GM12872 (cell line): ENCODE results near the gene SLC2A2.
A peak's percentile ranks its signal among the peaks of the same experiment; 100 is the strongest.

Experiments used
- TF ChIP-seq, protein P1 (sequence below): IDR thresholded peaks from 3 replicates; pipeline ENCODE4 v1.5.1; 2011; ENCODE audit warnings: low read depth, mild to moderate bottlenecking, low read length, moderate library complexity; ENCODE audit not compliant: insufficient read depth

SLC2A2 gene

DNA sequence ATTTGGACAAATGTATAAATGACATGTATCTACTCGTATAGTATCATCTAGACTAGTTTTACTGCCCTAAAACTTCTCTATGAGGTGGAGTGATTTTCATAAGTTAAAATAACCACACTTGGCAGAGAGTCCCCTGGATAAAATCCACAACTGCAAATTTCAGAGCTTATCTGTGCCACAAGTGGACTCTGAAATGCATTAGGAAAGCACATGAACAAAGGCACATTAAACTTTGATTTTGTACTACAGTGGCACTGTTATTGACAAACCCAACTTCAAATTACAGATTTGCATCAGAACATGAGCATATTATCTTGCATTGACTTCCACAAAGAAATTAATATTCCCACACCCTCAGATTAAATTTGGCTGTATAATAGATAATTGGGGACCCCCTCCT is 60.0 kb downstream of the SLC2A2 start:
- TF ChIP-seq, protein P1, sequence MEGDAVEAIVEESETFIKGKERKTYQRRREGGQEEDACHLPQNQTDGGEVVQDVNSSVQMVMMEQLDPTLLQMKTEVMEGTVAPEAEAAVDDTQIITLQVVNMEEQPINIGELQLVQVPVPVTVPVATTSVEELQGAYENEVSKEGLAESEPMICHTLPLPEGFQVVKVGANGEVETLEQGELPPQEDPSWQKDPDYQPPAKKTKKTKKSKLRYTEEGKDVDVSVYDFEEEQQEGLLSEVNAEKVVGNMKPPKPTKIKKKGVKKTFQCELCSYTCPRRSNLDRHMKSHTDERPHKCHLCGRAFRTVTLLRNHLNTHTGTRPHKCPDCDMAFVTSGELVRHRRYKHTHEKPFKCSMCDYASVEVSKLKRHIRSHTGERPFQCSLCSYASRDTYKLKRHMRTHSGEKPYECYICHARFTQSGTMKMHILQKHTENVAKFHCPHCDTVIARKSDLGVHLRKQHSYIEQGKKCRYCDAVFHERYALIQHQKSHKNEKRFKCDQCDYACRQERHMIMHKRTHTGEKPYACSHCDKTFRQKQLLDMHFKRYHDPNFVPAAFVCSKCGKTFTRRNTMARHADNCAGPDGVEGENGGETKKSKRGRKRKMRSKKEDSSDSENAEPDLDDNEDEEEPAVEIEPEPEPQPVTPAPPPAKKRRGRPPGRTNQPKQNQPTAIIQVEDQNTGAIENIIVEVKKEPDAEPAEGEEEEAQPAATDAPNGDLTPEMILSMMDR = no peak

DNA sequence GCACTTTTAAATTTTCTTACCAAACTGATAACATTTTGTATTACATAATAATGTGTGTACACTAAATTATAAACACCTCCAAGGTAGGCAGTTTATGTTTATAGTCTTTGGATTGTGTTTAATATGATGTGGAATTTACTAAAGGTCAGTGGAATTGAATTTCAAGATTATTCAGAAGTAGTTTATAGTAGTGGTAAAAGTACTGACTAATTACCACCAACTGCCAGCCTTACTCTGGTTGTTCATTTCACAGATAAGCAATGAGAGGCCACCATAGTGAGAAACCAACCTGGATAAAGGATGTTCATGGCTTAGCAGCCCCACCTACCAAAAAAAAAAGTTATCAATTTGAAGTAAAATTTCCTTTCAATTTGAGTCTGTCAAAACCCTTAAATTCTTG is 64.1 kb downstream of the SLC2A2 start:
- TF ChIP-seq, protein P1 = no peak

DNA sequence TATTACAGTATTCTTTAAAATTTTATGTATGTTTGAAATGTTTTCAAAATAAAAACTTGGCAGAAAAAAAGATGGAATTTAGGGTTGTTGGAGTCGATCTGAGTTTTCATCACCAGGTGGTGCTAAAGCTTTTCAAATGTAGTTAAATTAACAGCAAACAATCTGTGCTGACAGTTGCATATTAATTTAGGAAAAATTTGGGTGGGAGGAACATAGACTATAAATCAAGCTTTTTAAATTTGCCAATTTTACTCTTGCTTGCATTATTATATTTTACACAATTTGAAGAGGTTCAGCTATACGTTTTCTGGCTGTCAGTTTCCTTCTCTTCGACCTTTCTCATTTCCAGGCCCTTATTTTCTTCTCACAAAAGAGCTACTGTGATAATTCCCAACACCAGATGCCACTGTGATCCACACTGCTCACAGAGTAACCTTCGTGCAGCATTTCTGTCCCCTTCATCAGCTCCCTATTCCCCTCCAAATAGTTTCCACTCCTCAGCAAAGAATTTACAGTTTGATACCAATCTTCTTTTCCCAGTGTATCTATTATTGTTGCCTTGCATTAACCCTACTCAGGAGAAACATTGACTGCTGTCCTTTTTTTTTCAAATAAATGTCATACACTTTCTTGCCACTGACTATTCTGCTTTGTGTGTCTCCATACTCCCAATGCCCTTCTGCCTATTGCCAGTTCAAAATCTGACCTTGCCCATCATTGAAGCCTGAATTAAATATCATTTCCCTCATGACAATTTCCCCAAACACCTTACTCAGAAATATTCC is 64.7 kb downstream of the SLC2A2 start:
- TF ChIP-seq, protein P1 = peak; percentile 47; the same call in 1 of the 3 replicates

DNA sequence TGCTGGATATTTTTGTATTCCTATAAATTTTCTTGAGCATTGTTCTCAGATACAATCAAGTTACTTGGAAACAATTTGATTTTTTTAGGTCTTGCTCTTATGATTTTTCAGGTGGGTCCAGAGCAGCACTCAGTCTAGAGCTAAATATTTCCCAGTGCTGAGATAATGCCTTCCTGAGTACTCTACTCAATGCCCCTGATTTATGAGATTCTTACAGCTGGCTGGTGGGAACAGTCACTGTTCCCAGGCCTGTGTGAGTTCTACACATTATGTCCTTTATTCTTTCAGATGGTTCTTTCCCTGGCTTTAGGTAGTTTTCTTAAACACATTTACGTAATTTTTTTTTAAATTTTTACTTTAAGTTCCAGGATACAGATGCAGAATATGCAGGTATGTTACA is 67.1 kb downstream of the SLC2A2 start:
- TF ChIP-seq, protein P1 = no peak

DNA sequence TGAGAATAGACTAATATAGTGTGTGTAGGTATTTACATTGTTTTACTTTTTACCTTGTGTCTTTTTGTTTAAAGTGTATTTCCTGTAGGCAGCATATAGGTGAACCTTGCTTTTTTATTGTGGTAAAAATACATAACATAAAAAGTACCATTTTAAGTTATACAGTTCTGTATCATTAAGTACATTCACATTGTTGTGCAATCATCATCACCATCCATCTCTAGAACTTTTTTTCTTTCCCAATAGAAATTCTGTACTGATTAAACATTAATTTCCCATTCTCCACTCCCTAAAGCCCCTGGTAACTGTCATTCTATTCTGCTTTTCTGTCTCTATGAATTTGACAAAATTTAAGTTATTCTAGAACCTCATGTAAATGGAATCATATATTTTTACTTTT is 69.9 kb downstream of the SLC2A2 start:
- TF ChIP-seq, protein P1 = no peak

DNA sequence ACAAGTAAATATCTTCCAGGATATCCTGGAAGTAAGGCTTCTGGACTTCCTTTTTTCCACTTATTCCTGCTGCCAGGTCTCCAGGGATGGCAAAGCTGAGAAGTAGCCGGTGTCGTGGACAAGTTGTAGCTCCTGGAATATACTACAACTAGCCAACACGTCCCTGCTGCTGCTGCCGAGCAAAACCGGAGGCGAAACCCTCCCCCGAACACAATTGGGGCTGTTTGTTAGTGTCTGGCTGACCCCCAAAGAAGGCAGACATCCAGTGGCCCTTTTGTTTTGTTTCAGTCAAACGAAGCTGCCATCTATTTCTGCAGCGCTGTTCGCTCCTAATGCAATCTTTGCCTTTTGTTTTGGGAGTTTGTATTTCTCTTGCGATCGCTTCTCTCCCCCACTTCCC is 72.8 kb downstream of the SLC2A2 start:
- TF ChIP-seq, protein P1 = no peak

DNA sequence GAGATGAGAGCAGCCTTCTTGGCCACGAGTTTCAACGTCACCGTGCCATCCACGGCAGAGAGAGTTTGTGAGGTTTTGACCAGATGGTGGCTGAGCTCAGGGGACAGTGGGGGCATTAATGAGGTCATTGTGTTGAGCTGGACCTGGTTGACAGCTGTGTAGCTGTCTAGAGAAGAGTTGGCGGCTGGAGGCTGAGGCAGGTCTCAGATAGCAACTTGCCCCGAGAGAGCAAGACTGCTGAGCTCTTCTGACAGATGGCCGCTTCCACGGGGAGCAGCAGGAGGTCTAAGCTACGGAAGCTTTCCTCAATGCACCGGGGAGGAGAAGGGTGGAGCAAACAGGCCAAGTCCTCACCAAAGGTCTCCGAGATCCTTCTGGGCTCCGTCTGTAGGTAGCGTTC is 73.3 kb downstream of the SLC2A2 start:
- TF ChIP-seq, protein P1 = no peak
